ENCODE measurements around the gene HS6ST2.

Gene HS6ST2

DNA sequence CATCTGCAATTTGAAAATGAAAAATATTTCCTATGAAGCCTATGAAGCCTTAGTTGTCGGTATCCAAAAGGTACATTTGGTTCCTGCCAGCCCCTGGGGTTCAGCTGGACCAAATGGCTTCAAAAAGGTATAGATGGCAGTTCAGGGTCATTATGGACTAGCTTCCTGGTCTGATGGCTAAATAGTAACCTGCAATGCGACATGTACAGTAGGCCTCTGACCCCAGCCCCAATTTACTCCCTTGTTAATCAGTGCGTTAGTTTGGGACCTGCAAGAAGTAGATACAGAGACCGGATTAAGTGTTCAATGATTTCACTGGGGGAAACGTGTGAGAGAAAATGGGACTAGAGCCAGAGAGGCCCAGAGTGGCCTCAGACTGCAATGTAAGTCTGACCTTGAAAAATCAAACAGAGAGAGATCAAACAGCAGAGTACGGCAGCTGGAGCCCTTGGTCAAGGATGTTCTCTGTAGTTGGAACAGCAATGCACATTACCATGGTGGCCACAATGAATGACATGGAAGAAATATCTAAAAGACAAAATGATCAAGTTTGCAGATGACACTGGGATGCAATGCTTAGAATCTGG is 354.6 kb downstream of the HS6ST2 start:
- no peak for DNase-seq

DNA sequence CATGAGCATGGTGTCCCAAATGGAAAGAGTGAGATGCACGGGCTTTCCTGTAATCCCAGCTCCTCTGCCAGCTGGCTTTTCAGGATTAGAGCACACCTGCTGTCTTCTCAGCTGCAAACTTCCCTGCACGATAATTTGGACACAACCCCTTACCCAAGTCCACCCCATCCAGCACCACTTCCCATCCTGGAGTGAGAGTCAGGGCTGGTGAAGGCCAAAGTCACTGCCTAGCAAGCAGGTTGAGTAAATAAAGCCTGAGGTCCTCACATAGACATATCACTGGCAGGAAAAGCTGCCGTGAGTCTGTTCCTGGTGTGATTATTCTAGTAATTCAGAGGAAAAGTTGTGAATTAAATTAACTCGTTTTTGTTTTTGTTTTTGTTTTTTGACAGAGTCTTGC is 355.7 kb downstream of the HS6ST2 start:
- DNase-seq: no peak

DNA sequence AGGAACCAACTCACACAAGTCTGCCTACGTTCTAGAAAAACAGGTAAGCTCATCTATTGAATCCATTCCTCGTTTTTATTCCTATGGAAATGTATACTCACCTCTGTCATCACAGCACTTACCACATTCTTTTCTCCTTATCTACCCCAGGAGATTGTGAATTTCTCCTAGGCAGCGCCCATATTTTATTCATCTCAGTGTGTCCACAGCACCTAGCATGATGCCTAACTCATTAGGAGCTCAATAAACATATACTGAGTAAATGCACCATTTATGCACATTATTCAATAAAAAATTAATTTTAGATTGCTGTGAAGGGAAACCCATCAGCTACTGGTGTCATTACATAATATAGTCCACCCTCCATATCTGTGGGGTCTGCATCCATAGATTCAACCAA is 363.4 kb downstream of the HS6ST2 start:
- DNase-seq: no peak

DNA sequence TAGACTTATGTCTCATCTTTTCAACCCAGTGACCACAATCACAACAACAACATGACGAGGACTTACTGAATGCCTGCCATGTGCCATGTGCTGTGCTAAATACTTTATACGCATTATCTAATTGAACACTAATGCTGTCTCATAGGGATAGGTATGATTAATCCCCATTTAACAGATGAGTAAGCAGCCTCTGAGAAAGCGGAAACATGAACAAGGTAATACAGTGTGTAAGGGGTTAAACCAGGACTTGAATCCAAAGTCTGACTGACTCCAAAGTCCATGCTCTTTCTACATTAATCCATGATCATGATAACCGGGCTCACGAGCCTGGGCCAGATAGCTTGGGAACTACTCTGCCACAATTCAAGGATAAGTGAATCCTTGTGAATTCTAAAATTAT is 364.3 kb downstream of the HS6ST2 start:
- DNase-seq: no peak

DNA sequence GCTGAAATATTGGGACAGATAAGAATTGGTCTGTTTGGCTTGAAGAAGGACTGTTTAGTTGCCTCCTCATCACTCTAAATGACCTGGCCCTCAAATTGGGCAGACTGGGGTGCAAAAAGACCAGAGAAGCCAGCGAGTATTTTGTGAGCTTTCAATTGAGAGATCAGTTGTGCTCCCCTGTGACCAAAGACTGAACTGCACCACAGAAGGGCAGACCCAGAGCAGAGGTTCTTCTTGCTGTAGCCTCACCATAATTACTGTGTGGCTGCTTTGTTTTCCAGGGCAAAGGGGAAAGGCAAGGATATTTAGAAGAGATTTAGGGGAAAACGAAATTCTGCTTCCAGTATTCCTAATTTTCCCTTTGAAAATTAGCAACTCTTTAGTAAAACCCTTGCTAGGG is 365.5 kb downstream of the HS6ST2 start:
- DNase-seq: no peak

DNA sequence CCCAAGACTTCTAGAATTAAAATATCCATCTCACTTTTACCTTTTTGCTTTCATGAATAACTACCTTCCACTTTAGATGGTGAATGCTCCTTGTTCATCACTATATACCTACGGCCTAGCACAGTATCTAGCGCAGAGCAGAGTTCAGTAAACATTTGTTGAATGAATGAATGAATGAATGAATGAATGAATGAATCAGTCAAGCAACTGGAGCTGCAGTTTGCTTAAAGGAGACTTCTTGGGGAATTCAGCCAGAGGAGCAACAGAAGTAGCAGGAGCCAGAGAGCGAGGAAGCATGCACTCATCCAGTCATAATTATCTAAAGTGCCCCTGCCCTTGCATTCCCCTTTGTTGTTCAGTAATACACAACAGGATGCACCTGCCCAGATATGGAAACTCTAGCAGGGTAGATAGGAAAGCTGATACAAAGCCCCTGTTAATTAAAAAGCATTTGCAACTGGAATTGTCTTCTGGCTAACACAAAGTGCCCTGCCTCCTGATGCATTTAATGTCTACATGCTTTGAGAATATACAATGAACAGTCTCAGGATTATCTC is 366.6 kb downstream of the HS6ST2 start:
- no peak for DNase-seq

DNA sequence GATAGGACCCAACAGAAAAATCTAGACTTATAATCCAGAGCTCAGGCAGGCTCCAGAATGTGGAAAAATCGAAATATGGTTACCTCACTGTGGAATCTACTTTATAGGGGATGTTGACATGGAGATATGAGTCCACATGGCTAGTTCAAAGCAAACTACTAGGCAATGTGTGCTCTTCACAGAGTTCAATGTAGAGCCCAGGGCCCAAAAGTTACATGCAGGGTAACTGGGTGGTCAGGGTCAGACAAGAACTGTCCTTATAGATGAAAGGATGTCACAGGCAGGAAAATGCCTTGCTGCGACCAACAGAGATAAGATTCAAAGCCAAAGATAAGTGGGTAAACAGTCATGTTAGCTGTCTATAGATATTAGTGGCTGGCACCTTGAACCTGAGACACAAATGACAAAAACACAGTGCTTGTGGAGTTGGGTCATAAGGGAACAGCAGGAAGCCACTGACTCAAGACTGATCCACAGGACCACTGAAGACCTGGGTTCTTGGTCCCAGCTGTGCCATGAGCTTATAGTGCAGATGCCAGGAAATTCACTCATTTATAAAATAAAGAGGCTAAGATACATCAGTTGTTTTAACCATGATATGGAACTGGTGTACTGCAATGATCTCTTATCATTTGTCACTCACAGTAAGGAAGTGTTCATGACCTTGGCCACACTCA is 367.9 kb downstream of the HS6ST2 start:
- no peak for DNase-seq

DNA sequence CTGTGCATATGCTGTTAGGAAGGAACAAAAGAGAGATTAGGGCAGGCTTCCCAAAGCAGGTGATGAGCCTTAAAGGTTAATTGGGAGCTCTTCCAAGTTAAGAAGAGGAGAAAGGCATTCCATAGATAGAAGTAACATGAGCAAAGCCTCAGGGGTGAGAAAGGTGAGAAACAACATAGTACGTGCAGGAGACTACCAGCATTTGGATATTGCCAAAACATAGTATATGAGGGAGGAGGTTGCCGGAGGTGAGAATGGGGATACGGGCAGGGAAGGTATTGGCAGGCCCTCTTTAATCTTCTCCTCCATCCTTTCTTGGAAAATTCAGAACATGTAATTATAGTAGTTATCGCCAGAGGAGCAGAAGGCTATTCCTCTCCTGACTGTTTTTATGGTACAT is 373.5 kb downstream of the HS6ST2 start:
- DNase-seq: no peak

DNA sequence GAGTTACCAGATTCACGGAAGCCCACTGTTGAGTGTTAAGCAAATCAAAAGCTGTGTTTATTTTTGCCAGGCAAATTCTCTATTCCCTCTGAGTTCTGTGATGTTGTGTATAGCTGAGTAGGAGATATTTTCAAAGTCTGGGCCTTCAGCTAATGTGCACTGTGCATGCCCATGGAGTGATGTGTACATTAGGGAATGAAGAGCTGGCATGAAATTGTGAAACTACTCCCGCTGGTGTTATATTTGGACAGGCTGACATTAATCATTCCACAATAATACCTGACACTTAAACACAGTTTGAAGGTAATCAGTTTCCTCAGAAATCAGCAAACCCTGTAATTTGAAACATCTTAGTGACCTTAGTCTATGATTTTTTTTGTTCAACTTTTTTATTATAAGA is 381.5 kb downstream of the HS6ST2 start:
- DNase-seq: no peak

All from stimulated activated CD4-positive, alpha-beta T cell treated with anti-CD3 and anti-CD28 coated beads, Interleukin-4, amount 100 ng/mL, for 4 hours (primary cell).